Neural cell (in vitro differentiated cells): Measurements from ENCODE around the gene CENPV.

Source experiments
- EP300 ChIP-seq: fragments of 450-650 bp; conservative IDR thresholded peaks from 2 replicates; pipeline ENCODE4 v1.6.1; 2014; ENCODE audit warnings: antibody characterized with exemption, mild to moderate bottlenecking, moderate library complexity; ENCODE audit not compliant: poor library complexity, severe bottlenecking
- EZH2 ChIP-seq: fragments of 200-600, 300-800 bp; shearing (Covaris generic), sonication (generic); IDR thresholded peaks from 2 replicates; pipeline ENCODE4 v1.6.1; 2014; ENCODE audit warnings: antibody characterized with exemption, low read length, borderline replicate concordance, mild to moderate bottlenecking; ENCODE audit not compliant: insufficient read depth, poor library complexity, severe bottlenecking
- POLR2AphosphoS5 ChIP-seq: IDR thresholded peaks from 2 replicates; pipeline ENCODE4 v1.6.1; 2012
- RAD21 ChIP-seq: fragments of 450-650 bp; conservative IDR thresholded peaks from 2 replicates; pipeline ENCODE4 v1.6.1; 2014; ENCODE audit warnings: antibody characterized with exemption, mild to moderate bottlenecking, moderate library complexity
- SMC3 ChIP-seq: fragments of 450-650 bp; conservative IDR thresholded peaks from 2 replicates; pipeline ENCODE4 v1.6.1; 2014; ENCODE audit warnings: antibody characterized with exemption, mild to moderate bottlenecking, moderate library complexity; ENCODE audit not compliant: poor library complexity
- TAF1 ChIP-seq: IDR thresholded peaks from 2 replicates; pipeline ENCODE4 v1.6.1; 2012; ENCODE audit warnings: low read depth
- TF ChIP-seq, protein P1 (sequence below): fragments of 450-650 bp; IDR thresholded peaks from 2 replicates; pipeline ENCODE4 v1.5.1; 2014; ENCODE audit warnings: antibody characterized with exemption, mild to moderate bottlenecking, moderate library complexity; ENCODE audit not compliant: poor library complexity, severe bottlenecking
- TF ChIP-seq, protein P2 (sequence below): IDR thresholded peaks from 2 replicates; pipeline ENCODE4 v1.6.1; 2012; ENCODE audit warnings: borderline replicate concordance

DNA sequence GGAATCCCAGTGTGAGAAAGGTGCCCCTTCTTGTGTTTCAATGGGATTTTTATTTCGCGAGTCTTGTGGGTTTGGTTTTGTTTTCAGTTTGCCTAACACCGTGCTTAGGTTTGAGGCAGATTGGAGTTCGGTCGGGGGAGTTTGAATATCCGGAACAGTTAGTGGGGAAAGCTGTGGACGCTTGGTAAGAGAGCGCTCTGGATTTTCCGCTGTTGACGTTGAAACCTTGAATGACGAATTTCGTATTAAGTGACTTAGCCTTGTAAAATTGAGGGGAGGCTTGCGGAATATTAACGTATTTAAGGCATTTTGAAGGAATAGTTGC is 28.2 kb upstream of the CENPV start:
- no peak for TF ChIP-seq EP300
- TF ChIP-seq, protein P1, sequence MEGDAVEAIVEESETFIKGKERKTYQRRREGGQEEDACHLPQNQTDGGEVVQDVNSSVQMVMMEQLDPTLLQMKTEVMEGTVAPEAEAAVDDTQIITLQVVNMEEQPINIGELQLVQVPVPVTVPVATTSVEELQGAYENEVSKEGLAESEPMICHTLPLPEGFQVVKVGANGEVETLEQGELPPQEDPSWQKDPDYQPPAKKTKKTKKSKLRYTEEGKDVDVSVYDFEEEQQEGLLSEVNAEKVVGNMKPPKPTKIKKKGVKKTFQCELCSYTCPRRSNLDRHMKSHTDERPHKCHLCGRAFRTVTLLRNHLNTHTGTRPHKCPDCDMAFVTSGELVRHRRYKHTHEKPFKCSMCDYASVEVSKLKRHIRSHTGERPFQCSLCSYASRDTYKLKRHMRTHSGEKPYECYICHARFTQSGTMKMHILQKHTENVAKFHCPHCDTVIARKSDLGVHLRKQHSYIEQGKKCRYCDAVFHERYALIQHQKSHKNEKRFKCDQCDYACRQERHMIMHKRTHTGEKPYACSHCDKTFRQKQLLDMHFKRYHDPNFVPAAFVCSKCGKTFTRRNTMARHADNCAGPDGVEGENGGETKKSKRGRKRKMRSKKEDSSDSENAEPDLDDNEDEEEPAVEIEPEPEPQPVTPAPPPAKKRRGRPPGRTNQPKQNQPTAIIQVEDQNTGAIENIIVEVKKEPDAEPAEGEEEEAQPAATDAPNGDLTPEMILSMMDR: no peak
- no peak for TF ChIP-seq SMC3
- TF ChIP-seq, protein P2, sequence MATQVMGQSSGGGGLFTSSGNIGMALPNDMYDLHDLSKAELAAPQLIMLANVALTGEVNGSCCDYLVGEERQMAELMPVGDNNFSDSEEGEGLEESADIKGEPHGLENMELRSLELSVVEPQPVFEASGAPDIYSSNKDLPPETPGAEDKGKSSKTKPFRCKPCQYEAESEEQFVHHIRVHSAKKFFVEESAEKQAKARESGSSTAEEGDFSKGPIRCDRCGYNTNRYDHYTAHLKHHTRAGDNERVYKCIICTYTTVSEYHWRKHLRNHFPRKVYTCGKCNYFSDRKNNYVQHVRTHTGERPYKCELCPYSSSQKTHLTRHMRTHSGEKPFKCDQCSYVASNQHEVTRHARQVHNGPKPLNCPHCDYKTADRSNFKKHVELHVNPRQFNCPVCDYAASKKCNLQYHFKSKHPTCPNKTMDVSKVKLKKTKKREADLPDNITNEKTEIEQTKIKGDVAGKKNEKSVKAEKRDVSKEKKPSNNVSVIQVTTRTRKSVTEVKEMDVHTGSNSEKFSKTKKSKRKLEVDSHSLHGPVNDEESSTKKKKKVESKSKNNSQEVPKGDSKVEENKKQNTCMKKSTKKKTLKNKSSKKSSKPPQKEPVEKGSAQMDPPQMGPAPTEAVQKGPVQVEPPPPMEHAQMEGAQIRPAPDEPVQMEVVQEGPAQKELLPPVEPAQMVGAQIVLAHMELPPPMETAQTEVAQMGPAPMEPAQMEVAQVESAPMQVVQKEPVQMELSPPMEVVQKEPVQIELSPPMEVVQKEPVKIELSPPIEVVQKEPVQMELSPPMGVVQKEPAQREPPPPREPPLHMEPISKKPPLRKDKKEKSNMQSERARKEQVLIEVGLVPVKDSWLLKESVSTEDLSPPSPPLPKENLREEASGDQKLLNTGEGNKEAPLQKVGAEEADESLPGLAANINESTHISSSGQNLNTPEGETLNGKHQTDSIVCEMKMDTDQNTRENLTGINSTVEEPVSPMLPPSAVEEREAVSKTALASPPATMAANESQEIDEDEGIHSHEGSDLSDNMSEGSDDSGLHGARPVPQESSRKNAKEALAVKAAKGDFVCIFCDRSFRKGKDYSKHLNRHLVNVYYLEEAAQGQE: no peak
- TF ChIP-seq RAD21: no peak
- TF ChIP-seq POLR2AphosphoS5: no peak
- TF ChIP-seq EZH2: no peak
- no peak for TF ChIP-seq TAF1
